Gastrocnemius medialis (tissue), 4 donors: ENCODE measurements around the gene MUC7. TPM values are rescaled to one million over a fixed set of nuclear protein-coding genes. Genes with fewer than 3 reads are reported as not detected.

ENCODE experiments used
- ATAC-seq, 2 donors: fragments of 150-250 bp; one replicate each; pipeline ENCODE4 v1.9.1; 2016
- DNase-seq, 2 donors: peaks; one replicate each; pipeline ENCODE4 v3.0.0-alpha.2; 2019
- H3K27ac ChIP-seq, 4 donors: fragments of 200-600 bp; sonication (generic); 1 replicate in 1 of 4; 2 replicates in 3 of 4; pipeline ENCODE4 v1.5.1; 2016 to 2018; ENCODE audit warnings: mild to moderate bottlenecking in 2 of 4, moderate library complexity in 1 of 4
- H3K27me3 ChIP-seq, 3 donors: fragments of 200-600 bp; sonication (generic) in 2 of 3; 1 replicate in 1 of 3; 2 replicates in 2 of 3; pipeline versions ENCODE4 v1.5.1 to v1.6.0; 2016 to 2019; ENCODE audit warnings: mild to moderate bottlenecking in 1 of 3, moderate library complexity in 1 of 3
- H3K36me3 ChIP-seq, 2 donors: fragments of 200-600 bp; sonication (generic) in 1 of 2; one replicate each; pipeline ENCODE4 v1.5.1; 2017 to 2018
- H3K4me1 ChIP-seq, 2 donors: fragments of 200-600 bp; sonication (generic) in 1 of 2; one replicate each; pipeline ENCODE4 v1.5.1; 2016 to 2017; ENCODE audit warnings: mild to moderate bottlenecking in 2 of 2
- H3K4me3 ChIP-seq, 4 donors: fragments of 200-600 bp; sonication (generic) in 3 of 4; 1 replicate in 1 of 4; 2 replicates in 3 of 4; pipeline ENCODE4 v1.5.1; 2016 to 2019; ENCODE audit warnings: mild to moderate bottlenecking in 2 of 4
- H3K9me3 ChIP-seq, 3 donors: fragments of 200-600 bp; sonication (generic) in 2 of 3; 1 replicate in 1 of 3; 2 replicates in 2 of 3; pipeline ENCODE4 v1.5.1; 2016 to 2019
- CTCF ChIP-seq, 5 experiments: fragments of 450-650 bp in 3 of 5; fragments of 200-600 bp in 2 of 5; sonication (generic) in 2 of 5; IDR thresholded peaks in 4 of 5; conservative IDR thresholded peaks in 1 of 5; 1 replicate in 4 of 5; 2 replicates in 1 of 5; pipeline ENCODE4 v1.5.1; 2016 to 2019; ENCODE audit warnings: antibody characterized with exemption in 5 of 5, mild to moderate bottlenecking in 3 of 5, moderate library complexity in 3 of 5
- POLR2A ChIP-seq, 2 donors: fragments of 450-650 bp; IDR thresholded peaks; one replicate each; pipeline ENCODE4 v1.6.1; 2017; ENCODE audit warnings: antibody characterized with exemption in 2 of 2, mild to moderate bottlenecking in 2 of 2, moderate library complexity in 2 of 2
- in situ Hi-C, 4 donors: fragments of 200-750 bp; cut with MboI; loops; one replicate each; pipeline versions ENCODE4 v1.15.0 to v1.8.0; 2017; ENCODE audit warnings: low sequenced_read_pairs in 4 of 4
- intact Hi-C: fragments of 100-400 bp; cut with DNase I; formaldehyde crosslinking; loops from one replicate; pipeline ENCODE4 v1.15.1; 2023; ENCODE audit warnings: low total_unique reads
- total RNA-seq, 4 donors: library from RNA; depleted of rRNA; stranded (reverse); fragments of >200 nt; gene quantifications; one replicate each; pipeline versions ENCODE4 v1.1.0 to v1.2.3, GENCODE V29; 2016

The MUC7 gene
- not detected for total RNA-seq

GRCh38 chr4:70471897-70472296 lies at the start of gene MUC7:
Gene MUC7, plus strand, starts transcription at chr4:70472197. Its CDS starts 1,825 bp downstream, at chr4:70474022.
- TF ChIP-seq POLR2A (IDR thresholded peaks at IDR 0.05) (no peak), CTCF (IDR thresholded peaks at IDR 0.05 in 4 of 5, conservative IDR thresholded peaks at IDR 0.05 in 1 of 5) (no peak)
- intact Hi-C loops (no loop called here), in situ Hi-C loops (no loop called here)
- Histone ChIP-seq H3K4me3 (no peak within 1 kb of the TSS), H3K36me3 (no peaks in the 10 kb centered on the region), H3K27me3 (no peaks in the 10 kb centered on the region), H3K4me1 (no peaks in the 10 kb centered on the region), H3K27ac (no peak within 1 kb of the TSS), H3K9me3 (no peaks in the 10 kb centered on the region)
- ATAC-seq (no peak), DNase-seq (no peak)

- H3K27me3 ChIP-seq: no peaks in the 10 kb centered on the region
- in situ Hi-C loops: no loop called here
- no peaks in the 10 kb centered on the region for H3K4me1 ChIP-seq
- H3K36me3 ChIP-seq: no peaks in the 10 kb centered on the region
- DNase-seq (no peak), ATAC-seq (no peak)
- intact Hi-C loops: no loop called here
- H3K27ac ChIP-seq: no peak overlapping the region
- no peak for TF ChIP-seq CTCF (IDR thresholded peaks at IDR 0.05 in 4 of 5, conservative IDR thresholded peaks at IDR 0.05 in 1 of 5)
- no peak for TF ChIP-seq POLR2A (IDR thresholded peaks at IDR 0.05)
- H3K4me3 ChIP-seq: no peak overlapping the region
- H3K9me3 ChIP-seq: no peaks in the 10 kb centered on the region
Measured at GRCh38 chr4:70425306-70425705, 46.7 kb upstream of the MUC7 start.

- ATAC-seq: no peak
- intact Hi-C loops (no loop called here), in situ Hi-C loops (no loop called here)
Measured at GRCh38 chr4:70426789-70427188, 45.2 kb upstream of the MUC7 start.

GRCh38 chr4:70437197-70437596 lies 34.8 kb upstream of the MUC7 start:
- Histone ChIP-seq H3K4me1 (no peaks in the 10 kb centered on the region), H3K36me3 (no peaks in the 10 kb centered on the region), H3K9me3 (no peaks in the 10 kb centered on the region), H3K27me3 (no peaks in the 10 kb centered on the region), H3K4me3 (no peak overlapping the region), H3K27ac (no peak overlapping the region)
- in situ Hi-C loops (no loop called here), intact Hi-C loops (no loop called here)
- no peak for TF ChIP-seq CTCF (IDR thresholded peaks at IDR 0.05 in 4 of 5, conservative IDR thresholded peaks at IDR 0.05 in 1 of 5)
- TF ChIP-seq POLR2A (IDR thresholded peaks at IDR 0.05): no peak
- no peak for ATAC-seq
- no peak for DNase-seq

More at GRCh38 chr4:70426789-70427188, 45.2 kb upstream of the MUC7 start:
- DNase-seq: no peak
- TF ChIP-seq CTCF (IDR thresholded peaks at IDR 0.05 in 4 of 5, conservative IDR thresholded peaks at IDR 0.05 in 1 of 5): no peak
- no peak for TF ChIP-seq POLR2A (IDR thresholded peaks at IDR 0.05)
- H3K27me3 ChIP-seq: no peaks in the 10 kb centered on the region
- H3K36me3 ChIP-seq: no peaks in the 10 kb centered on the region
- H3K9me3 ChIP-seq: no peaks in the 10 kb centered on the region
- H3K27ac ChIP-seq: no peak overlapping the region
- H3K4me1 ChIP-seq: no peaks in the 10 kb centered on the region
- no peak overlapping the region for H3K4me3 ChIP-seq

- no peaks in the 10 kb centered on the region for H3K27me3 ChIP-seq
- H3K4me3 ChIP-seq: no peak overlapping the region
- no peaks in the 10 kb centered on the region for H3K9me3 ChIP-seq
- intact Hi-C loops: no loop called here
- no peaks in the 10 kb centered on the region for H3K4me1 ChIP-seq
- TF ChIP-seq POLR2A (IDR thresholded peaks at IDR 0.05) (no peak), CTCF (IDR thresholded peaks at IDR 0.05 in 4 of 5, conservative IDR thresholded peaks at IDR 0.05 in 1 of 5) (no peak)
- no peak for ATAC-seq
- no peak overlapping the region for H3K27ac ChIP-seq
- H3K36me3 ChIP-seq: no peaks in the 10 kb centered on the region
- in situ Hi-C loops: no loop called here
- DNase-seq: no peak
Measured at GRCh38 chr4:70442474-70442873, 29.5 kb upstream of the MUC7 start.
